ENCODE measurements around the gene ARHGEF39.

The ARHGEF39 gene

GRCh38 chr9:35711501-35712428, 46.8 kb upstream of the ARHGEF39 start:
- Histone ChIP-seq H3K79me1 (ENCODE audit: low read depth, low read length) (peaks cover 2% of the 10 kb centered on the region), H2BK12ac (ENCODE audit: low read length) (no peak overlapping the region), H3K27me3 (ENCODE audit: control insufficient read depth in 3 of 3, insufficient read depth in 3 of 3, low read depth in 1 of 3, low read length in 3 of 3) (no peaks in the 10 kb centered on the region), H3K4me2 (ENCODE audit: insufficient read depth, low read length, poor library complexity, severe bottlenecking) (no peak overlapping the region), H3K14ac (ENCODE audit: low read length) (no peak overlapping the region), H3K23ac (ENCODE audit: low read depth, low read length, poor library complexity) (no peak overlapping the region), H3K9ac (ENCODE audit: low read depth, low read length, poor library complexity) (no peak overlapping the region), H3K4me1 (ENCODE audit: control insufficient read depth in 2 of 2, insufficient read depth in 1 of 2, low read depth in 1 of 2, low read length in 2 of 2) (no peaks in the 10 kb centered on the region), H2BK120ac (ENCODE audit: low read depth, low read length) (no peak overlapping the region), H3K18ac (ENCODE audit: low read length) (no peak overlapping the region), H2AK5ac (ENCODE audit: low read depth, low read length) (no peak overlapping the region), H2BK15ac (ENCODE audit: low read length) (no peak overlapping the region), H3K27ac (replicated peaks; ENCODE audit: low read length) (no peak overlapping the region), H3K4me3 (ENCODE audit: low read length in 2 of 2) (no peak overlapping the region), H4K91ac (ENCODE audit: low read depth, low read length, poor library complexity) (no peak overlapping the region), H2AFZ (ENCODE audit: low read length) (no peak overlapping the region), H3K9me3 (replicated peaks in 1 of 2; ENCODE audit: control insufficient read depth in 2 of 2, insufficient read depth in 1 of 2, low read depth in 1 of 2, low read length in 2 of 2) (no peaks in the 10 kb centered on the region), H2BK5ac (ENCODE audit: low read length) (peak overlapping the region; percentile 78), H3K36me3 (replicated peaks in 1 of 2; ENCODE audit: control insufficient read depth in 2 of 2, insufficient read depth in 2 of 2, low read length in 2 of 2) (peaks cover 69 to 94% of the 10 kb centered on the region in 2 donors), H3K4ac (ENCODE audit: low read length) (no peak overlapping the region), H4K8ac (ENCODE audit: low read depth, low read length) (no peak overlapping the region)
- no CpG with 5 or more reads among the region's 21 CpGs for WGBS, 2 donors (ENCODE audit: extremely low coverage in 2 of 2, insufficient read length in 2 of 2, insufficient replicate concordance in 1 of 2)
- no peak for DNase-seq (ENCODE audit: low spot score)

- H3K4ac ChIP-seq (ENCODE audit: low read length), result no peak overlapping the region
- peaks cover 2% of the 10 kb centered on the region for H3K79me1 ChIP-seq (ENCODE audit: low read depth, low read length)
- no peaks in the 10 kb centered on the region for H3K4me1 ChIP-seq (ENCODE audit: control insufficient read depth in 2 of 2, insufficient read depth in 1 of 2, low read depth in 1 of 2, low read length in 2 of 2)
- no peaks in the 10 kb centered on the region for H3K27me3 ChIP-seq (ENCODE audit: control insufficient read depth in 3 of 3, insufficient read depth in 3 of 3, low read depth in 1 of 3, low read length in 3 of 3)
- no peak overlapping the region for H3K4me2 ChIP-seq (ENCODE audit: insufficient read depth, low read length, poor library complexity, severe bottlenecking)
- H3K9ac ChIP-seq (ENCODE audit: low read depth, low read length, poor library complexity), result no peak overlapping the region
- peaks cover 70 to 94% of the 10 kb centered on the region in 2 donors for H3K36me3 ChIP-seq (replicated peaks in 1 of 2; ENCODE audit: control insufficient read depth in 2 of 2, insufficient read depth in 2 of 2, low read length in 2 of 2)
- no peak overlapping the region for H3K18ac ChIP-seq (ENCODE audit: low read length)
- no peak overlapping the region for H3K27ac ChIP-seq (replicated peaks; ENCODE audit: low read length)
- H2AK5ac ChIP-seq (ENCODE audit: low read depth, low read length), result no peak overlapping the region
- peak overlapping the region; percentile 78 for H2BK5ac ChIP-seq (ENCODE audit: low read length)
- no peak overlapping the region for H2AFZ ChIP-seq (ENCODE audit: low read length)
- no peak for DNase-seq (ENCODE audit: low spot score)
- WGBS, 2 donors (ENCODE audit: extremely low coverage in 2 of 2, insufficient read length in 2 of 2, insufficient replicate concordance in 1 of 2), result no CpG with 5 or more reads among the region's 7 CpGs
- no peak overlapping the region for H2BK15ac ChIP-seq (ENCODE audit: low read length)
- H2BK120ac ChIP-seq (ENCODE audit: low read depth, low read length), result no peak overlapping the region
- no peak overlapping the region for H2BK12ac ChIP-seq (ENCODE audit: low read length)
- H3K4me3 ChIP-seq (ENCODE audit: low read length in 2 of 2), result no peak overlapping the region
- no peak overlapping the region for H3K23ac ChIP-seq (ENCODE audit: low read depth, low read length, poor library complexity)
- H4K8ac ChIP-seq (ENCODE audit: low read depth, low read length), result peak overlapping the region; percentile 32
- H4K91ac ChIP-seq (ENCODE audit: low read depth, low read length, poor library complexity), result no peak overlapping the region
- H3K14ac ChIP-seq (ENCODE audit: low read length), result no peak overlapping the region
- no peaks in the 10 kb centered on the region for H3K9me3 ChIP-seq (replicated peaks in 1 of 2; ENCODE audit: control insufficient read depth in 2 of 2, insufficient read depth in 1 of 2, low read depth in 1 of 2, low read length in 2 of 2)
These were observed 46.0 kb upstream of the ARHGEF39 start for GRCh38 chr9:35710818-35711500.

GRCh38 chr9:35708146-35708545, 43.2 kb upstream of the ARHGEF39 start:
- no peak overlapping the region for H3K4ac ChIP-seq (ENCODE audit: low read length)
- no peaks in the 10 kb centered on the region for H3K79me1 ChIP-seq (ENCODE audit: low read depth, low read length)
- H2BK15ac ChIP-seq (ENCODE audit: low read length), result no peak overlapping the region
- H3K27me3 ChIP-seq (ENCODE audit: control insufficient read depth in 3 of 3, insufficient read depth in 3 of 3, low read depth in 1 of 3, low read length in 3 of 3), result no peaks in the 10 kb centered on the region
- WGBS, 2 donors (ENCODE audit: extremely low coverage in 2 of 2, insufficient read length in 2 of 2, insufficient replicate concordance in 1 of 2), result no CpG with 5 or more reads among the region's 4 CpGs
- no peak overlapping the region for H3K4me3 ChIP-seq (ENCODE audit: low read length in 2 of 2)
- peaks cover 77 to 94% of the 10 kb centered on the region in 2 donors for H3K36me3 ChIP-seq (replicated peaks in 1 of 2; ENCODE audit: control insufficient read depth in 2 of 2, insufficient read depth in 2 of 2, low read length in 2 of 2)
- H2AFZ ChIP-seq (ENCODE audit: low read length), result no peak overlapping the region
- DNase-seq (ENCODE audit: low spot score), result no peak
- no peak overlapping the region for H3K4me2 ChIP-seq (ENCODE audit: insufficient read depth, low read length, poor library complexity, severe bottlenecking)
- H2BK5ac ChIP-seq (ENCODE audit: low read length), result no peak overlapping the region
- H3K27ac ChIP-seq (replicated peaks; ENCODE audit: low read length), result no peak overlapping the region
- H2AK5ac ChIP-seq (ENCODE audit: low read depth, low read length), result no peak overlapping the region
- H4K8ac ChIP-seq (ENCODE audit: low read depth, low read length), result no peak overlapping the region
- H3K23ac ChIP-seq (ENCODE audit: low read depth, low read length, poor library complexity), result no peak overlapping the region
- no peaks in the 10 kb centered on the region for H3K9me3 ChIP-seq (replicated peaks in 1 of 2; ENCODE audit: control insufficient read depth in 2 of 2, insufficient read depth in 1 of 2, low read depth in 1 of 2, low read length in 2 of 2)
- H2BK12ac ChIP-seq (ENCODE audit: low read length), result no peak overlapping the region
- no peak overlapping the region for H3K18ac ChIP-seq (ENCODE audit: low read length)
- no peak overlapping the region for H3K9ac ChIP-seq (ENCODE audit: low read depth, low read length, poor library complexity)
- H3K4me1 ChIP-seq (ENCODE audit: control insufficient read depth in 2 of 2, insufficient read depth in 1 of 2, low read depth in 1 of 2, low read length in 2 of 2), result no peaks in the 10 kb centered on the region
- no peak overlapping the region for H4K91ac ChIP-seq (ENCODE audit: low read depth, low read length, poor library complexity)
- no peak overlapping the region for H3K14ac ChIP-seq (ENCODE audit: low read length)
- H2BK120ac ChIP-seq (ENCODE audit: low read depth, low read length), result no peak overlapping the region

GRCh38 chr9:35706951-35707350, 42.0 kb upstream of the ARHGEF39 start:
- Histone ChIP-seq H3K36me3 (replicated peaks in 1 of 2; ENCODE audit: control insufficient read depth in 2 of 2, insufficient read depth in 2 of 2, low read length in 2 of 2) (peaks cover 75 to 94% of the 10 kb centered on the region in 2 donors), H2BK5ac (ENCODE audit: low read length) (no peak overlapping the region), H4K8ac (ENCODE audit: low read depth, low read length) (no peak overlapping the region)

More at GRCh38 chr9:35706951-35707350, 42.0 kb upstream of the ARHGEF39 start:
- H3K79me1 ChIP-seq (ENCODE audit: low read depth, low read length), result no peaks in the 10 kb centered on the region
- H2BK120ac ChIP-seq (ENCODE audit: low read depth, low read length), result no peak overlapping the region
- WGBS, 2 donors (ENCODE audit: extremely low coverage in 2 of 2, insufficient read length in 2 of 2, insufficient replicate concordance in 1 of 2), result no CpG with 5 or more reads among the region's 10 CpGs
- H2BK12ac ChIP-seq (ENCODE audit: low read length), result no peak overlapping the region
- no peak overlapping the region for H2BK15ac ChIP-seq (ENCODE audit: low read length)
- no peak overlapping the region for H3K4me2 ChIP-seq (ENCODE audit: insufficient read depth, low read length, poor library complexity, severe bottlenecking)
- no peaks in the 10 kb centered on the region for H3K4me1 ChIP-seq (ENCODE audit: control insufficient read depth in 2 of 2, insufficient read depth in 1 of 2, low read depth in 1 of 2, low read length in 2 of 2)
- no peak overlapping the region for H3K4ac ChIP-seq (ENCODE audit: low read length)
- H2AK5ac ChIP-seq (ENCODE audit: low read depth, low read length), result no peak overlapping the region
- H3K9ac ChIP-seq (ENCODE audit: low read depth, low read length, poor library complexity), result peak overlapping the region; percentile 3
- no peak for DNase-seq (ENCODE audit: low spot score)
- H3K27ac ChIP-seq (replicated peaks; ENCODE audit: low read length), result no peak overlapping the region
- H4K91ac ChIP-seq (ENCODE audit: low read depth, low read length, poor library complexity), result no peak overlapping the region
- H3K18ac ChIP-seq (ENCODE audit: low read length), result no peak overlapping the region
- H3K27me3 ChIP-seq (ENCODE audit: control insufficient read depth in 3 of 3, insufficient read depth in 3 of 3, low read depth in 1 of 3, low read length in 3 of 3), result no peaks in the 10 kb centered on the region
- H3K14ac ChIP-seq (ENCODE audit: low read length), result no peak overlapping the region
- H3K23ac ChIP-seq (ENCODE audit: low read depth, low read length, poor library complexity), result no peak overlapping the region
- H3K4me3 ChIP-seq (ENCODE audit: low read length in 2 of 2), result peak overlapping the region in 1 of 2 donors; percentile 35
- H2AFZ ChIP-seq (ENCODE audit: low read length), result no peak overlapping the region
- H3K9me3 ChIP-seq (replicated peaks in 1 of 2; ENCODE audit: control insufficient read depth in 2 of 2, insufficient read depth in 1 of 2, low read depth in 1 of 2, low read length in 2 of 2), result no peaks in the 10 kb centered on the region

Measured in neuronal stem cell (in vitro differentiated cells).